ENCODE data around the gene MORN1. TPM values are rescaled to one million over a fixed set of nuclear protein-coding genes. Genes with fewer than 3 reads are reported as not detected.

Gene MORN1
- polyA plus RNA-seq, 2 donors = 3.0 to 5.8 TPM

GRCh38 chr1:2372551-2373490 lies 18.5 kb downstream of the MORN1 start:
- no peak overlapping the region for H3K27ac ChIP-seq (ENCODE audit: low read depth in 2 of 2, low read length in 1 of 2)
- no peaks in the 10 kb centered on the region for H3K9me3 ChIP-seq (ENCODE audit: control insufficient read depth in 2 of 2, insufficient read depth in 1 of 2, low read depth in 1 of 2, low read length in 1 of 2)
- H3K4me1 ChIP-seq (ENCODE audit: control insufficient read depth in 2 of 2, insufficient read depth in 2 of 2, low read length in 1 of 2) = no peaks in the 10 kb centered on the region
- no peaks in the 10 kb centered on the region for H3K27me3 ChIP-seq (ENCODE audit: control insufficient read depth in 1 of 2, insufficient read depth in 2 of 2, low read length in 2 of 2)
- WGBS, 2 donors = 73 to 82% methylated on average over 36 of the region's 36 CpGs
- H3K4me3 ChIP-seq (ENCODE audit: low read depth in 1 of 2, low read length in 2 of 2) = no peak overlapping the region
- no peaks in the 10 kb centered on the region for H3K36me3 ChIP-seq (ENCODE audit: control insufficient read depth in 2 of 2, insufficient read depth in 2 of 2, low read length in 1 of 2)

GRCh38 chr1:2368053-2368744 lies 23.2 kb downstream of the MORN1 start:
- H3K27ac ChIP-seq (ENCODE audit: low read depth in 2 of 2, low read length in 1 of 2) = no peak overlapping the region
- no peaks in the 10 kb centered on the region for H3K36me3 ChIP-seq (ENCODE audit: control insufficient read depth in 2 of 2, insufficient read depth in 2 of 2, low read length in 1 of 2)
- H3K9me3 ChIP-seq (ENCODE audit: control insufficient read depth in 2 of 2, insufficient read depth in 1 of 2, low read depth in 1 of 2, low read length in 1 of 2) = no peaks in the 10 kb centered on the region
- H3K4me1 ChIP-seq (ENCODE audit: control insufficient read depth in 2 of 2, insufficient read depth in 2 of 2, low read length in 1 of 2) = no peaks in the 10 kb centered on the region
- no peaks in the 10 kb centered on the region for H3K27me3 ChIP-seq (ENCODE audit: control insufficient read depth in 1 of 2, insufficient read depth in 2 of 2, low read length in 2 of 2)
- WGBS, 2 donors = 89 to 95% methylated on average over 8 of the region's 8 CpGs
- no peak overlapping the region for H3K4me3 ChIP-seq (ENCODE audit: low read depth in 1 of 2, low read length in 2 of 2)

GRCh38 chr1:2363847-2364513 lies 27.4 kb downstream of the MORN1 start:
- H3K27me3 ChIP-seq (ENCODE audit: control insufficient read depth in 1 of 2, insufficient read depth in 2 of 2, low read length in 2 of 2) = no peaks in the 10 kb centered on the region
- H3K4me3 ChIP-seq (ENCODE audit: low read depth in 1 of 2, low read length in 2 of 2) = no peak overlapping the region
- no peak overlapping the region for H3K27ac ChIP-seq (ENCODE audit: low read depth in 2 of 2, low read length in 1 of 2)
- no peaks in the 10 kb centered on the region for H3K9me3 ChIP-seq (ENCODE audit: control insufficient read depth in 2 of 2, insufficient read depth in 1 of 2, low read depth in 1 of 2, low read length in 1 of 2)
- no peaks in the 10 kb centered on the region for H3K4me1 ChIP-seq (ENCODE audit: control insufficient read depth in 2 of 2, insufficient read depth in 2 of 2, low read length in 1 of 2)
- 98 to 100% methylated on average over 2 of the region's 2 CpGs for WGBS, 2 donors
- H3K36me3 ChIP-seq (ENCODE audit: control insufficient read depth in 2 of 2, insufficient read depth in 2 of 2, low read length in 1 of 2) = no peaks in the 10 kb centered on the region

GRCh38 chr1:2360588-2361364 lies 30.6 kb downstream of the MORN1 start:
- Histone ChIP-seq H3K27me3 (ENCODE audit: control insufficient read depth in 1 of 2, insufficient read depth in 2 of 2, low read length in 2 of 2) (no peaks in the 10 kb centered on the region), H3K4me3 (ENCODE audit: low read depth in 1 of 2, low read length in 2 of 2) (no peak overlapping the region), H3K27ac (ENCODE audit: low read depth in 2 of 2, low read length in 1 of 2) (no peak overlapping the region), H3K9me3 (ENCODE audit: control insufficient read depth in 2 of 2, insufficient read depth in 1 of 2, low read depth in 1 of 2, low read length in 1 of 2) (no peaks in the 10 kb centered on the region), H3K36me3 (ENCODE audit: control insufficient read depth in 2 of 2, insufficient read depth in 2 of 2, low read length in 1 of 2) (peaks cover 0 to 2% of the 10 kb centered on the region in 2 donors), H3K4me1 (ENCODE audit: control insufficient read depth in 2 of 2, insufficient read depth in 2 of 2, low read length in 1 of 2) (no peaks in the 10 kb centered on the region)
- 65 to 69% methylated on average over 11 of the region's 11 CpGs for WGBS, 2 donors

- WGBS, 2 donors = 85 to 93% methylated on average over 20 to 24 of the region's 24 CpGs
- no peak overlapping the region for H3K27ac ChIP-seq (ENCODE audit: low read depth in 2 of 2, low read length in 1 of 2)
Observed at GRCh38 chr1:2358651-2359640, 32.4 kb downstream of the MORN1 start.

GRCh38 chr1:2358072-2358471 lies 33.3 kb downstream of the MORN1 start:
- Histone ChIP-seq H3K36me3 (ENCODE audit: control insufficient read depth in 2 of 2, insufficient read depth in 2 of 2, low read length in 1 of 2) (peaks cover 0 to 2% of the 10 kb centered on the region in 2 donors), H3K4me3 (ENCODE audit: low read depth in 1 of 2, low read length in 2 of 2) (no peak overlapping the region), H3K4me1 (ENCODE audit: control insufficient read depth in 2 of 2, insufficient read depth in 2 of 2, low read length in 1 of 2) (peaks cover 0 to 3% of the 10 kb centered on the region in 2 donors), H3K27me3 (ENCODE audit: control insufficient read depth in 1 of 2, insufficient read depth in 2 of 2, low read length in 2 of 2) (no peaks in the 10 kb centered on the region), H3K9me3 (ENCODE audit: control insufficient read depth in 2 of 2, insufficient read depth in 1 of 2, low read depth in 1 of 2, low read length in 1 of 2) (no peaks in the 10 kb centered on the region), H3K27ac (ENCODE audit: low read depth in 2 of 2, low read length in 1 of 2) (no peak overlapping the region)
- 90 to 91% methylated on average over 13 of the region's 13 CpGs for WGBS, 2 donors

More at GRCh38 chr1:2358651-2359640, 32.4 kb downstream of the MORN1 start:
- Histone ChIP-seq H3K4me1 (ENCODE audit: control insufficient read depth in 2 of 2, insufficient read depth in 2 of 2, low read length in 1 of 2) (no peaks in the 10 kb centered on the region), H3K9me3 (ENCODE audit: control insufficient read depth in 2 of 2, insufficient read depth in 1 of 2, low read depth in 1 of 2, low read length in 1 of 2) (no peaks in the 10 kb centered on the region), H3K4me3 (ENCODE audit: low read depth in 1 of 2, low read length in 2 of 2) (no peak overlapping the region), H3K36me3 (ENCODE audit: control insufficient read depth in 2 of 2, insufficient read depth in 2 of 2, low read length in 1 of 2) (peaks cover 0 to 2% of the 10 kb centered on the region in 2 donors), H3K27me3 (ENCODE audit: control insufficient read depth in 1 of 2, insufficient read depth in 2 of 2, low read length in 2 of 2) (no peaks in the 10 kb centered on the region)

- Histone ChIP-seq H3K27ac (ENCODE audit: low read depth in 2 of 2, low read length in 1 of 2) (no peak overlapping the region), H3K36me3 (ENCODE audit: control insufficient read depth in 2 of 2, insufficient read depth in 2 of 2, low read length in 1 of 2) (peaks cover 0 to 2% of the 10 kb centered on the region in 2 donors), H3K27me3 (ENCODE audit: control insufficient read depth in 1 of 2, insufficient read depth in 2 of 2, low read length in 2 of 2) (no peaks in the 10 kb centered on the region), H3K4me3 (ENCODE audit: low read depth in 1 of 2, low read length in 2 of 2) (no peak overlapping the region), H3K9me3 (ENCODE audit: control insufficient read depth in 2 of 2, insufficient read depth in 1 of 2, low read depth in 1 of 2, low read length in 1 of 2) (no peaks in the 10 kb centered on the region), H3K4me1 (ENCODE audit: control insufficient read depth in 2 of 2, insufficient read depth in 2 of 2, low read length in 1 of 2) (peaks cover 0 to 12% of the 10 kb centered on the region in 2 donors)
- 89 to 91% methylated on average over 37 of the region's 37 CpGs for WGBS, 2 donors
Observed at GRCh38 chr1:2356911-2357845, 34.2 kb downstream of the MORN1 start.

- H3K36me3 ChIP-seq (ENCODE audit: control insufficient read depth in 2 of 2, insufficient read depth in 2 of 2, low read length in 1 of 2) = peaks cover 0 to 2% of the 10 kb centered on the region in 2 donors
- WGBS, 2 donors = 93 to 95% methylated on average over 15 of the region's 15 CpGs
- no peak overlapping the region for H3K4me3 ChIP-seq (ENCODE audit: low read depth in 1 of 2, low read length in 2 of 2)
- no peaks in the 10 kb centered on the region for H3K27me3 ChIP-seq (ENCODE audit: control insufficient read depth in 1 of 2, insufficient read depth in 2 of 2, low read length in 2 of 2)
- H3K4me1 ChIP-seq (ENCODE audit: control insufficient read depth in 2 of 2, insufficient read depth in 2 of 2, low read length in 1 of 2) = peaks cover 0 to 13% of the 10 kb centered on the region in 2 donors
- no peak overlapping the region for H3K27ac ChIP-seq (ENCODE audit: low read depth in 2 of 2, low read length in 1 of 2)
- no peaks in the 10 kb centered on the region for H3K9me3 ChIP-seq (ENCODE audit: control insufficient read depth in 2 of 2, insufficient read depth in 1 of 2, low read depth in 1 of 2, low read length in 1 of 2)
Observed at GRCh38 chr1:2356401-2356800, 35.0 kb downstream of the MORN1 start.

All from esophagus (tissue), 2 donors.